K562 (cell line): ENCODE results near the gene USP32. TPM values are rescaled to one million over a fixed set of nuclear protein-coding genes. Genes with fewer than 3 reads are reported as not detected.

Experiments used
- DEAF1 ChIP-seq: fragments of 450-650 bp; formaldehyde crosslinking; IDR thresholded peaks from 2 replicates; pipeline ENCODE4 v1.4.0; 2020; ENCODE audit warnings: mild to moderate bottlenecking, moderate library complexity
- JUND ChIP-seq, 2 experiments: IDR thresholded peaks; 2 replicates in 1 of 2; 3 replicates in 1 of 2; pipeline ENCODE4 v1.6.1; 2011; ENCODE audit warnings: borderline replicate concordance in 2 of 2, low read depth in 2 of 2, low read length in 2 of 2, improper control_type of control experiment in 1 of 2, missing biosample characterization in 1 of 2, missing genetic modification characterization in 1 of 2, missing genetic modification reagents in 1 of 2
- L3MBTL2 ChIP-seq: fragments of 450-650 bp; IDR thresholded peaks from 2 replicates; pipeline ENCODE4 v1.6.1; 2016; ENCODE audit warnings: mild to moderate bottlenecking, moderate library complexity
- MXD1 ChIP-seq: fragments of 250-450 bp; sonication (Bioruptor Pico); IDR thresholded peaks from 2 replicates; pipeline ENCODE4 v1.8.0; 2021; ENCODE audit warnings: borderline replicate concordance, mild to moderate bottlenecking, moderate library complexity; ENCODE audit not compliant: poor library complexity, severe bottlenecking
- PRDM10 ChIP-seq: fragments of 450-650 bp; IDR thresholded peaks from 2 replicates; pipeline ENCODE4 v1.6.1; 2018; ENCODE audit not compliant: partially characterized antibody
- REST ChIP-seq, 2 experiments: fragments of 450-650 bp; formaldehyde crosslinking in 1 of 2; IDR thresholded peaks; 2 replicates each; pipeline versions ENCODE4 v1.4.0 to v1.6.1; 2014 to 2020; ENCODE audit warnings: mild to moderate bottlenecking in 2 of 2, borderline replicate concordance in 1 of 2, low read depth in 1 of 2
- TAF7 ChIP-seq: fragments of 450-650 bp; IDR thresholded peaks from 2 replicates; pipeline ENCODE4 v1.6.1; 2016; ENCODE audit warnings: missing genetic modification characterization, missing compliant biosample characterization
- ZNF24 ChIP-seq: fragments of 450-650 bp; IDR thresholded peaks from 2 replicates; pipeline ENCODE4 v1.6.1; 2016
- polyA plus RNA-seq, 8 experiments: library from polyadenylated mRNA; depleted of rRNA in 4 of 8; stranded (reverse) in 5 of 8; unstranded in 3 of 8; fragments of >200 nt; fragmentation: Nextera tagmentation in 2 of 8; fragmentation: Illumina TruSeq in 1 of 8; extraction: Ambion mirVana in 2 of 8; extraction: Trizol in 1 of 8; gene quantifications; 2 replicates each; pipeline versions ENCODE4 v1.2.1 to v1.2.3, GENCODE V29; 2011 to 2014; ENCODE audit warnings: inconsistent platforms in 1 of 8, missing spikeins in 1 of 8
- total RNA-seq, 7 experiments: library from RNA; depleted of rRNA in 6 of 7; stranded (reverse); fragments of >200 nt in 6 of 7; fragmentation: Illumina TruSeq in 2 of 7; extraction: Trizol in 2 of 7; gene quantifications; 2 replicates each; pipeline versions ENCODE4 v1.2.1 to v1.2.3, GENCODE V29; 2011 to 2021; ENCODE audit warnings: low replicate concordance in 1 of 7

Gene USP32
- total and polyA plus RNA-seq, 9 of the 15 experiments (the other 6 are each of a cell fraction or from before 2014, with no cell fraction given): 18.0 to 69.3 (median 47.1) TPM

GRCh38 chr17:60435244-60436167 is 43.6 kb upstream of the USP32 start (continued):
- peak; percentile 93 for TF ChIP-seq REST (IDR thresholded peaks at IDR 0.05; ENCODE audit: borderline replicate concordance)
- TF ChIP-seq REST (CRISPR knock-in tag; IDR thresholded peaks at IDR 0.05; ENCODE audit: low read depth): no peak
- no peak for TF ChIP-seq ZNF24
- TF ChIP-seq DEAF1 (CRISPR knock-in tag): peak; percentile 87
- peak; percentile 11 for TF ChIP-seq PRDM10
- TF ChIP-seq TAF7: no peak
- TF ChIP-seq JUND (IDR thresholded peaks at IDR 0.05; ENCODE audit: borderline replicate concordance, low read depth, low read length): 0 out of 2 replicates have a peak, but pooled peaks have one; percentile 11
- no peak for TF ChIP-seq JUND (tag; IDR thresholded peaks at IDR 0.05; ENCODE audit: borderline replicate concordance, low read depth, low read length)
- TF ChIP-seq L3MBTL2: 0 out of 2 replicates have a peak, but pooled peaks have one; percentile 36
- no peak for TF ChIP-seq MXD1 (CRISPR knock-in tag)
